Stomach (tissue), 9 donors: ENCODE measurements around the gene PP2D1. TPM values are rescaled to one million over a fixed set of nuclear protein-coding genes. Genes with fewer than 3 reads are reported as not detected.
"Not testable (repeated sequence)": the region's sequence is repeated elsewhere in the genome, so short reads cannot be mapped to it uniquely, and the experiment has no call there.

Source experiments
- DNase-seq, 2 donors: peaks; one replicate each; pipeline versions ENCODE4 v3.0.0 to v3.0.0-alpha.2; 2013 to 2019
- H3K27ac ChIP-seq, 5 donors: fragments of 200-600 bp in 4 of 5; sonication (generic) in 4 of 5; one replicate each; pipeline ENCODE4 v1.5.1; 2013 to 2019; ENCODE audit warnings: mild to moderate bottlenecking in 1 of 5, moderate library complexity in 1 of 5
- H3K27me3 ChIP-seq, 3 donors: fragments of 200-600 bp; sonication (generic); one replicate each; pipeline ENCODE4 v1.5.1; 2017 to 2019; ENCODE audit warnings: mixed run types in 1 of 3
- H3K36me3 ChIP-seq, 4 donors: fragments of 200-600 bp; sonication (generic); 1 replicate in 3 of 4; 2 replicates in 1 of 4; pipeline ENCODE4 v1.5.1; 2016 to 2019
- H3K4me1 ChIP-seq, 4 donors: fragments of 200-600 bp; sonication (generic); one replicate each; pipeline ENCODE4 v1.5.1; 2016 to 2019
- H3K4me3 ChIP-seq, 4 donors: fragments of 200-600 bp; sonication (generic) in 3 of 4; one replicate each; pipeline ENCODE4 v1.5.1; 2016 to 2019; ENCODE audit warnings: mild to moderate bottlenecking in 1 of 4
- H3K9me3 ChIP-seq, 4 donors: fragments of 200-600 bp; sonication (generic); one replicate each; pipeline ENCODE4 v1.5.1; 2016 to 2019
- CTCF ChIP-seq, 7 experiments: fragments of 450-650 bp in 4 of 7; fragments of 200-600 bp in 3 of 7; sonication (generic) in 3 of 7; IDR thresholded peaks; one replicate each; pipeline ENCODE4 v1.5.1; 2016 to 2019; ENCODE audit warnings: antibody characterized with exemption in 7 of 7, control low read depth in 2 of 7, mild to moderate bottlenecking in 1 of 7
- EP300 ChIP-seq: sonication (generic); formaldehyde crosslinking; IDR thresholded peaks from one replicate; pipeline ENCODE4 v1.6.1; 2017; ENCODE audit warnings: antibody characterized with exemption
- POLR2A ChIP-seq, 4 donors: fragments of 450-650 bp; IDR thresholded peaks; one replicate each; pipeline ENCODE4 v1.6.1; 2016; ENCODE audit warnings: antibody characterized with exemption in 4 of 4, control low read depth in 2 of 4, mild to moderate bottlenecking in 1 of 4, moderate library complexity in 1 of 4
- POLR2AphosphoS5 ChIP-seq, 3 donors: sonication (generic); formaldehyde crosslinking; IDR thresholded peaks; one replicate each; pipeline ENCODE4 v1.6.1; 2016; ENCODE audit warnings: antibody characterized with exemption in 3 of 3
- WGBS, 5 donors: extraction: QIAGEN DNeasy Blood & Tissue Kit in 3 of 5; methylation state at CpG; one replicate each; pipeline versions ENCODE4 v1.1.5 to v1.1.7; 2013 to 2018; 5-methylcytosine and 5-hydroxymethylcytosine counted together
- intact Hi-C: fragments of 100-400 bp; cut with DNase I; formaldehyde crosslinking; loops from one replicate; pipeline ENCODE4 v1.15.1; 2023; ENCODE audit warnings: low total_unique reads
- polyA plus RNA-seq, 3 donors: library from polyadenylated mRNA; stranded (reverse); fragments of 200-250 nt; gene quantifications; one replicate each; pipeline ENCODE4 v1.2.3, GENCODE V29; 2013
- total RNA-seq, 5 donors: library from RNA; depleted of rRNA; stranded (reverse); fragments of >200 nt; gene quantifications; one replicate each; pipeline versions ENCODE4 v1.1.0 to v1.2.3, GENCODE V29; 2014 to 2016
- donor health status: healthy with polysubstance abuse.
- donor health status: Bipolar disorder and iron deficiency.
- donor health status: healthy.

The PP2D1 gene
- total and polyA plus RNA-seq, 8 donors, result not detected

DNA sequence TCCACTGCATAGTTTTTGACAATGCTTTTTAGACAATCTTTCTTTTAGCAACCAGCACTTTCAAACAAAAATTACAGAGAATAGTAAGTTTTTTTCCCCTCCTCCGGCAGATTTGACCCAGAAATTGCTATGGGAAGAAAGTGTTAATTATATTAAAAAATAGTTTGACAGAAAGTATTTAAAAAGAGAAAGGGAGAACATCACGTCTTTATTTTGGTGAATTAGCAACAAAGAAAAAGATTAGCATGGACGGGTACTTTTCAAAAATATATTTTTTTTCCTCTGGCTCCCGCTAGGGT lies 27.4 kb upstream of the PP2D1 start:
- peak overlapping the region; percentile 75 to 95 (median 78) for H3K4me3 ChIP-seq
- no peak for DNase-seq
- intact Hi-C loops, result no loop called here
- peaks cover 39 to 49% (median 45%) of the 10 kb centered on the region in 4 donors for H3K4me1 ChIP-seq
- no peak for TF ChIP-seq POLR2A (IDR thresholded peaks at IDR 0.05)
- TF ChIP-seq EP300, result no peak
- TF ChIP-seq CTCF (IDR thresholded peaks at IDR 0.05), result no peak
- TF ChIP-seq POLR2AphosphoS5 (IDR thresholded peaks at IDR 0.05), result no peak
- WGBS, 5 donors, result 0 to 1% (median 0%) methylated on average over 4 of the region's 4 CpGs
- no peaks in the 10 kb centered on the region for H3K27me3 ChIP-seq
- peak overlapping the region; percentile 97 to 99 (median 98) for H3K27ac ChIP-seq
- H3K9me3 ChIP-seq, result no peaks in the 10 kb centered on the region
- H3K36me3 ChIP-seq, result no peaks in the 10 kb centered on the region

- Histone ChIP-seq H3K27me3 (no peaks in the 10 kb centered on the region), H3K4me3 (peak overlapping the region; percentile 75 to 95 (median 78)), H3K27ac (peak overlapping the region in 4 of 5 donors; percentile 97 to 99 (median 98)), H3K9me3 (no peaks in the 10 kb centered on the region), H3K36me3 (no peaks in the 10 kb centered on the region), H3K4me1 (peaks cover 33 to 43% (median 40%) of the 10 kb centered on the region in 4 donors)
- TF ChIP-seq POLR2A (IDR thresholded peaks at IDR 0.05) (no peak), POLR2AphosphoS5 (IDR thresholded peaks at IDR 0.05) (no peak), EP300 (no peak), CTCF (IDR thresholded peaks at IDR 0.05) (no peak)
- 9 to 14% (median 11%) methylated on average over 16 of the region's 16 CpGs for WGBS, 5 donors
- DNase-seq, result no peak
- intact Hi-C loops, result no loop called here
Observed at GRCh38 chr3:20038699-20039465, 26.8 kb upstream of the PP2D1 start.

- TF ChIP-seq EP300 (no peak), POLR2AphosphoS5 (IDR thresholded peaks at IDR 0.05) (no peak), POLR2A (IDR thresholded peaks at IDR 0.05) (no peak), CTCF (IDR thresholded peaks at IDR 0.05) (no peak)
- no peak for DNase-seq
- 67 to 87% (median 83%) methylated on average over 1 of the region's 1 CpG for WGBS, 5 donors
- no peak overlapping the region for H3K4me3 ChIP-seq
- no peaks in the 10 kb centered on the region for H3K9me3 ChIP-seq
- H3K36me3 ChIP-seq, result no peaks in the 10 kb centered on the region
- no peaks in the 10 kb centered on the region for H3K27me3 ChIP-seq
- intact Hi-C loops, result no loop called here
- H3K4me1 ChIP-seq, result peaks cover 19 to 29% (median 26%) of the 10 kb centered on the region in 4 donors
- peak overlapping the region in 1 of 5 donors; percentile 99 for H3K27ac ChIP-seq
Observed at GRCh38 chr3:20037255-20037996, 25.4 kb upstream of the PP2D1 start.

DNA sequence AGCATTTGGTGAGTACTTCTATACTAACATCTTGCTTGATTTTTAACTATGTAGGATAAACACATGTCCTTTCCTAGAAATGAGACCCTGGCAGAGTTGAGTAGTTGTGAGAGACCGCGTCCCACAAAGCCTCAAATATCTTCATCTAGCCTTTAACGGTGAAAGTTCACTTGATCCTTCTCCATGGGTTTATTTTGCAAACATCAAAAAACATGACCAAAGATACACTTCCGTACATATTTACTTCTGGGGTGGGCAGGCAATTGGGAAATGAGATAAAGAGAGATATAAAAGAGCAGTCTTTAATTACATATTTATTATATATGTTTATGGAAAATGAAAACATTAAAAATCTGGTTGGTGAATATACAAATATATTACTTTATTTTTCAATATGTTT lies 23.0 kb upstream of the PP2D1 start:
- WGBS, 5 donors, result 48 to 75% (median 60%) methylated on average over 4 of the region's 4 CpGs
- Histone ChIP-seq H3K27me3 (no peaks in the 10 kb centered on the region), H3K27ac (no peak overlapping the region), H3K4me3 (no peak overlapping the region), H3K4me1 (peaks cover 7 to 17% (median 13%) of the 10 kb centered on the region in 4 donors), H3K9me3 (no peaks in the 10 kb centered on the region), H3K36me3 (no peaks in the 10 kb centered on the region)
- intact Hi-C loops, result no loop called here
- DNase-seq, result no peak
- TF ChIP-seq EP300 (no peak), CTCF (IDR thresholded peaks at IDR 0.05) (no peak), POLR2A (IDR thresholded peaks at IDR 0.05) (no peak), POLR2AphosphoS5 (IDR thresholded peaks at IDR 0.05) (no peak)

- H3K4me3 ChIP-seq, H3K27ac ChIP-seq, H3K36me3 ChIP-seq, DNase-seq, H3K9me3 ChIP-seq, H3K4me1 ChIP-seq, H3K27me3 ChIP-seq, intact Hi-C loops: not testable (repeated sequence)
- 96 to 99% (median 97%) methylated on average over 7 of the region's 7 CpGs for WGBS, 5 donors
Observed at GRCh38 chr3:20031939-20032338, 19.9 kb upstream of the PP2D1 start.
